ENCODE results near the gene IGLL5. TPM values are rescaled to one million over a fixed set of nuclear protein-coding genes. Genes with fewer than 3 reads are reported as not detected.

Gene IGLL5
- total and polyA plus RNA-seq, 2 donors (not counting 1 experiment from before 2014, with no cell fraction given) = not detected

DNA sequence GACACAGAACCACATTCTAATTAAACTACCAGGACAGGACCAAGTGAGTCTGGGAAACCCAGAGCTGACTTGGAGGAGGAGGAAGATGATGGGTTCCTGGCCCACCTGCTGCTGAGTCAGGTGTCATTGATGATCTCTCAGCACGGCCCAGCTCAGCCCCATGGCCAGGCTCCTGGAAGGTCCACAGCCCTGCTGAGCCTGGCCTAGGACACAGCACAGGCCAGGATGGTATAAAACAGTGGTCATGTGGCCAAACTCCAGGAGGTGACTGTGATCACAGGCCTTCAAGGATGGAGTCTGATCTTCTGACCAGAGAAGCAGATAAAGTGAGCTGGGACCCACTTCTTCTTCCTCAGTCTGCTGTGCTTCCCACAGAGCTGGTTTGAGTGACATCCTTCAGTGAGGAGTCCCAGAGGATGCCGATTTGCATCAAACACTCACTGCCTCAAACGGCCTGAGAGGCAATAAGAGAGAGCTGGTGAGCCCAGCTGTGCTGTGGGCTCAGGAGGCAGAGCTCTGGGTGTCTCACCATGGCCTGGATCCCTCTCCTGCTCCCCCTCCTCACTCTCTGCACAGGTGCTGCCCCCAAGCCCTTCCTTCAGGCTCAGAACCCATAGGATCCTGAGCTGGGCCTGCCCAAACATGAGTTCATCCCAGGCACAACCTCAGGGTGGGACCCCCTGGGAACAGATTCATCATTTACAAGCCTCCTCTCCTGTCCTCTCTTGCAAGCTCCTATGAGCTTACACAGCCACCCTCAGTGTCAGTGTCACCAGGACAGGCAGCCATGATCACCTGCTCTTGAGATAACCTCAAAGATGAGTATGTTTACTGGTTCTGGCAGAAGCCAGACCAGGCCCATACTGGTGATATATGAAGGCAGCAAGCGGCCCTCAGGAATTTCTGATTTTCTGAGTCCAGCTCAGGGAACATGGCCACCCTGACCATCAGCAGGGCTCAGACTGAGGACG, 37.7 kb upstream of the IGLL5 start:
- no peak overlapping the region for H3K9ac ChIP-seq (ENCODE audit: insufficient read depth, low read length)
- no peaks in the 10 kb centered on the region for H3K9me3 ChIP-seq (ENCODE audit: control insufficient read depth, insufficient read depth, low read depth, low read length)
- H3K4me1 ChIP-seq (ENCODE audit: control insufficient read depth, extremely low read depth, insufficient read depth, low read length) = no peaks in the 10 kb centered on the region
- DNase-seq (ENCODE audit: low read depth in 2 of 2) = no peak
- no peak overlapping the region for H3K4me3 ChIP-seq (replicated peaks in 1 of 4; ENCODE audit: control extremely low read depth in 1 of 4, insufficient read depth in 1 of 4, low read depth in 3 of 4, low read length in 4 of 4)
- H4K20me1 ChIP-seq (ENCODE audit: control insufficient read depth, extremely low read depth, insufficient read depth, low read length) = no peaks in the 10 kb centered on the region
- no peak overlapping the region for H2AFZ ChIP-seq (ENCODE audit: low read length)
- H3K27ac ChIP-seq (ENCODE audit: insufficient read depth, low read length) = no peak overlapping the region
- no peak for TF ChIP-seq EZH2 (IDR thresholded peaks at IDR 0.05; ENCODE audit: low read length, missing control alignments)
- TF ChIP-seq, protein P1, sequence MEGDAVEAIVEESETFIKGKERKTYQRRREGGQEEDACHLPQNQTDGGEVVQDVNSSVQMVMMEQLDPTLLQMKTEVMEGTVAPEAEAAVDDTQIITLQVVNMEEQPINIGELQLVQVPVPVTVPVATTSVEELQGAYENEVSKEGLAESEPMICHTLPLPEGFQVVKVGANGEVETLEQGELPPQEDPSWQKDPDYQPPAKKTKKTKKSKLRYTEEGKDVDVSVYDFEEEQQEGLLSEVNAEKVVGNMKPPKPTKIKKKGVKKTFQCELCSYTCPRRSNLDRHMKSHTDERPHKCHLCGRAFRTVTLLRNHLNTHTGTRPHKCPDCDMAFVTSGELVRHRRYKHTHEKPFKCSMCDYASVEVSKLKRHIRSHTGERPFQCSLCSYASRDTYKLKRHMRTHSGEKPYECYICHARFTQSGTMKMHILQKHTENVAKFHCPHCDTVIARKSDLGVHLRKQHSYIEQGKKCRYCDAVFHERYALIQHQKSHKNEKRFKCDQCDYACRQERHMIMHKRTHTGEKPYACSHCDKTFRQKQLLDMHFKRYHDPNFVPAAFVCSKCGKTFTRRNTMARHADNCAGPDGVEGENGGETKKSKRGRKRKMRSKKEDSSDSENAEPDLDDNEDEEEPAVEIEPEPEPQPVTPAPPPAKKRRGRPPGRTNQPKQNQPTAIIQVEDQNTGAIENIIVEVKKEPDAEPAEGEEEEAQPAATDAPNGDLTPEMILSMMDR (conservative IDR thresholded peaks at IDR 0.05 in 1 of 2, IDR thresholded peaks at IDR 0.05 in 1 of 2; ENCODE audit: low read depth in 1 of 2, low read length in 2 of 2) = no peak
- H3K36me3 ChIP-seq (ENCODE audit: control insufficient read depth, insufficient read depth, low read length) = no peaks in the 10 kb centered on the region
- H3K79me2 ChIP-seq (ENCODE audit: control insufficient read depth, insufficient read depth, low read length) = no peaks in the 10 kb centered on the region
- H3K27me3 ChIP-seq (ENCODE audit: control insufficient read depth, insufficient read depth, low read length) = no peaks in the 10 kb centered on the region
- H3K4me2 ChIP-seq (ENCODE audit: extremely low read depth, insufficient read depth, low read length) = no peak overlapping the region

DNA sequence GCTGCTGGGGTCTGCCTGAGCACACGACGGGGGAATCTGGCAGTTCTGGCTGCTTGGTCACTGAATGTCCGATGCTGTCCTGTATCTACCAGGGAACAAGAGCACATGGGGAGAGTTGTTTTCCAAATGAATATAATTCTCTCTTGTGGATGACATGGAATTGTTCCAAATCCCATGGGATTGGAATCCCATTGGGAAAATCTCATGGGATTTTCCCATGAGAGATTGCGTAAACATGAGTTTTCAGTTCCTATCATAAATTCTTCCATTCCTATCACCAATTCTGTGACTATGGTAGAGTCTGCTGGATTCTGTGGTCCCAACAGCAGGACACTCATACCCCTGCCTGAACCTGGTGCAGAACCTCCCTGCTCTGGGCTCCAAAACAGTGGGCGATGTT, 35.6 kb upstream of the IGLL5 start:
- no peak overlapping the region for H3K4me2 ChIP-seq (ENCODE audit: extremely low read depth, insufficient read depth, low read length)
- no peaks in the 10 kb centered on the region for H3K4me1 ChIP-seq (ENCODE audit: control insufficient read depth, extremely low read depth, insufficient read depth, low read length)
- no peak overlapping the region for H3K4me3 ChIP-seq (replicated peaks in 1 of 4; ENCODE audit: control extremely low read depth in 1 of 4, insufficient read depth in 1 of 4, low read depth in 3 of 4, low read length in 4 of 4)
- H3K79me2 ChIP-seq (ENCODE audit: control insufficient read depth, insufficient read depth, low read length) = no peaks in the 10 kb centered on the region
- TF ChIP-seq EZH2 (IDR thresholded peaks at IDR 0.05; ENCODE audit: low read length, missing control alignments) = no peak
- TF ChIP-seq, protein P1 (conservative IDR thresholded peaks at IDR 0.05 in 1 of 2, IDR thresholded peaks at IDR 0.05 in 1 of 2; ENCODE audit: low read depth in 1 of 2, low read length in 2 of 2) = no peak
- no peak overlapping the region for H3K27ac ChIP-seq (ENCODE audit: insufficient read depth, low read length)
- no peaks in the 10 kb centered on the region for H3K36me3 ChIP-seq (ENCODE audit: control insufficient read depth, insufficient read depth, low read length)
- H3K9me3 ChIP-seq (ENCODE audit: control insufficient read depth, insufficient read depth, low read depth, low read length) = no peaks in the 10 kb centered on the region
- H3K27me3 ChIP-seq (ENCODE audit: control insufficient read depth, insufficient read depth, low read length) = no peaks in the 10 kb centered on the region
- DNase-seq (ENCODE audit: low read depth in 2 of 2) = no peak
- no peak overlapping the region for H3K9ac ChIP-seq (ENCODE audit: insufficient read depth, low read length)
- no peak overlapping the region for H2AFZ ChIP-seq (ENCODE audit: low read length)
- H4K20me1 ChIP-seq (ENCODE audit: control insufficient read depth, extremely low read depth, insufficient read depth, low read length) = no peaks in the 10 kb centered on the region

DNA sequence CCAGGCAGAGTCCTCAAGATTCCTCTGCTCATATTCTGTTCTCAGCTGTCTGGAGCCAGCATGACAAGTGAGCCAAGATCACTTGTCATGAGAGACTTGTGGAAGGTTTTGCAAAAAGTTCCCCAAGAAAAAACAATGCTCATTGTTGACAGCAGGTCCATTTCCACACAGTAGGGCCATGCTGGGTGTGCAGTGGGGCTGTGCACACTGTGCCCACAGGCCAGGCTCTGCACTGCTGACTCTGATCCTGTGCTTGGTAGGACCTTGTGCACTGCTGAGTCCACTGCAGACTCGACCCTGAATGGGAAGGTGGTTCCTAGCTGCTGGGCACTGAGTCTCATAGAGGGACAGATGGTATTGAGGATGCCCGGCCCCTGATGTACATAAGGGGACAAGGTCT, 33.9 kb upstream of the IGLL5 start:
- Histone ChIP-seq H3K4me2 (ENCODE audit: extremely low read depth, insufficient read depth, low read length) (no peak overlapping the region), H3K9ac (ENCODE audit: insufficient read depth, low read length) (no peak overlapping the region), H4K20me1 (ENCODE audit: control insufficient read depth, extremely low read depth, insufficient read depth, low read length) (no peaks in the 10 kb centered on the region), H3K4me3 (replicated peaks in 1 of 4; ENCODE audit: control extremely low read depth in 1 of 4, insufficient read depth in 1 of 4, low read depth in 3 of 4, low read length in 4 of 4) (no peak overlapping the region), H3K36me3 (ENCODE audit: control insufficient read depth, insufficient read depth, low read length) (no peaks in the 10 kb centered on the region), H3K27me3 (ENCODE audit: control insufficient read depth, insufficient read depth, low read length) (no peaks in the 10 kb centered on the region), H3K9me3 (ENCODE audit: control insufficient read depth, insufficient read depth, low read depth, low read length) (no peaks in the 10 kb centered on the region), H3K4me1 (ENCODE audit: control insufficient read depth, extremely low read depth, insufficient read depth, low read length) (no peaks in the 10 kb centered on the region), H2AFZ (ENCODE audit: low read length) (no peak overlapping the region), H3K27ac (ENCODE audit: insufficient read depth, low read length) (no peak overlapping the region), H3K79me2 (ENCODE audit: control insufficient read depth, insufficient read depth, low read length) (no peaks in the 10 kb centered on the region)
- DNase-seq (ENCODE audit: low read depth in 2 of 2) = no peak
- TF ChIP-seq, protein P1 (conservative IDR thresholded peaks at IDR 0.05 in 1 of 2, IDR thresholded peaks at IDR 0.05 in 1 of 2; ENCODE audit: low read depth in 1 of 2, low read length in 2 of 2) = no peak
- no peak for TF ChIP-seq EZH2 (IDR thresholded peaks at IDR 0.05; ENCODE audit: low read length, missing control alignments)

Measured in fibroblast of lung (primary cell).